ENCODE measurements around the gene THAP3.

Gene THAP3

DNA sequence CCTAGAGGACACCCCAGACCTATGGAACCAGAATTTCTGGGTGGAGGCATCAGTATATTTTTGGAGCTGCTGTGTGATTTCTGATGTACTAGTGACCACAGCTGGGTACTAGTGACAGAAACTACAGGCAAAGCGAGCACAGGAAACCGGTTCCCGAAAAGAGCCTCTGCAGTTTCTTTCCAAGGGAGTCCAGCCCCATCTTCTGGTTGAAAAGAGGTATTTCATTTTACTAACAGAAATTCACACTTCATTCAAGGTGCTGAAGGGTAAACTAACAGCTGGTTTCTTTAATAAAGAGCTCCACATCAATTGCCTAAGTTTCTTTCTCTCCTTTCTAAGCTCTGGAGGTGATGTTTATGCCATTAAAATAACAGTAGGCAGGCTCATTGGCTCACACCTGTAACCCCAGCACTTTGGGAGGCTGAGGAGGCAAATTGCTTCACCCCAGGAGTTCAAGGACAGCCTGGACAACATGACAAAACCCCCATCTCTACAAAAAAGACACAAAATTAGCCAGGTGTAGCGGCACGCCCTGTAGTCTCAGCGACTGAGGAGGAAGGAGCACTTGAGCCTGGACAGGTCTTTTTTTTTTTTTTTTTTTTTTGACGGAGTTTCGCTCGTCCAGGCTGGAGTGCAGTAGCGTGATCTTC, 22.0 kb downstream of the THAP3 start:
- H3K9me2 ChIP-seq (ENCODE audit: low read depth, low read length): no peaks in the 10 kb centered on the region
- H3K79me2 ChIP-seq (ENCODE audit: insufficient read depth, low read length): no peaks in the 10 kb centered on the region
- H3K27me3 ChIP-seq (ENCODE audit: insufficient read depth, low read length): no peaks in the 10 kb centered on the region
- H2AFZ ChIP-seq (ENCODE audit: low read length): no peak overlapping the region
- H3K27ac ChIP-seq (ENCODE audit: low read depth, low read length, poor library complexity, severe bottlenecking): no peak overlapping the region
- TF ChIP-seq EZH2 (IDR thresholded peaks at IDR 0.05; ENCODE audit: borderline replicate concordance, low read length): no peak
- TF ChIP-seq, protein P1, sequence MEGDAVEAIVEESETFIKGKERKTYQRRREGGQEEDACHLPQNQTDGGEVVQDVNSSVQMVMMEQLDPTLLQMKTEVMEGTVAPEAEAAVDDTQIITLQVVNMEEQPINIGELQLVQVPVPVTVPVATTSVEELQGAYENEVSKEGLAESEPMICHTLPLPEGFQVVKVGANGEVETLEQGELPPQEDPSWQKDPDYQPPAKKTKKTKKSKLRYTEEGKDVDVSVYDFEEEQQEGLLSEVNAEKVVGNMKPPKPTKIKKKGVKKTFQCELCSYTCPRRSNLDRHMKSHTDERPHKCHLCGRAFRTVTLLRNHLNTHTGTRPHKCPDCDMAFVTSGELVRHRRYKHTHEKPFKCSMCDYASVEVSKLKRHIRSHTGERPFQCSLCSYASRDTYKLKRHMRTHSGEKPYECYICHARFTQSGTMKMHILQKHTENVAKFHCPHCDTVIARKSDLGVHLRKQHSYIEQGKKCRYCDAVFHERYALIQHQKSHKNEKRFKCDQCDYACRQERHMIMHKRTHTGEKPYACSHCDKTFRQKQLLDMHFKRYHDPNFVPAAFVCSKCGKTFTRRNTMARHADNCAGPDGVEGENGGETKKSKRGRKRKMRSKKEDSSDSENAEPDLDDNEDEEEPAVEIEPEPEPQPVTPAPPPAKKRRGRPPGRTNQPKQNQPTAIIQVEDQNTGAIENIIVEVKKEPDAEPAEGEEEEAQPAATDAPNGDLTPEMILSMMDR (IDR thresholded peaks at IDR 0.05; ENCODE audit: low read length): peak; percentile 66
- H3K9ac ChIP-seq (ENCODE audit: low read length): no peak overlapping the region
- no peak overlapping the region for H3K4me3 ChIP-seq (ENCODE audit: low read depth, low read length, poor library complexity, severe bottlenecking)
- no peaks in the 10 kb centered on the region for H3K4me1 ChIP-seq (ENCODE audit: insufficient read depth, low read length, severe bottlenecking)
- H3K9me3 ChIP-seq (ENCODE audit: low read length): no peaks in the 10 kb centered on the region
- peaks cover 42% of the 10 kb centered on the region for H3K36me3 ChIP-seq (ENCODE audit: insufficient read depth, low read length)
- no peaks in the 10 kb centered on the region for H4K20me1 ChIP-seq (ENCODE audit: insufficient read depth, low read length)
- no peaks in the 10 kb centered on the region for H3F3A ChIP-seq (ENCODE audit: insufficient read depth, low read length)
- H3K4me2 ChIP-seq (ENCODE audit: low read length): no peak overlapping the region

DNA sequence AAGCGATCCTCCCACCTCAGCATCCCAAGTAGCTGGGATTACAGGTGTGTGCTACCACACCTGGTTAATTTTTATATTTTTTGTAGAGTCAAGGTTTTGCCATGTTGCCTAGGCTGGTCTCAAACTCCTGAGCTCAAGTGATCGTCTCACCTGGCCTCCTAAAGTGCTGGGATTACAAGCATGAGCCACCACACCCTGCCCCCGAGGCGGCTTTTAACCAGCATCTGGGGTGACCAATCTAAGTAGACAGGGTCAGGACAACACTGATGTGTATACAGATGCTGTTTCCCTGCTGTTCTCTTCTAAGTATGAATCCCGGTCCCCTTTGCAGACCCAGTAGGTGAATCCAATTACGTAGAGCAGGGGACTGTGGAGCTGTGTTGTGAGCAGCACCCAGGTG, 23.9 kb downstream of the THAP3 start:
- Histone ChIP-seq H3F3A (ENCODE audit: insufficient read depth, low read length) (no peaks in the 10 kb centered on the region), H3K4me3 (ENCODE audit: low read depth, low read length, poor library complexity, severe bottlenecking) (no peak overlapping the region), H3K27me3 (ENCODE audit: insufficient read depth, low read length) (no peaks in the 10 kb centered on the region), H3K9me3 (ENCODE audit: low read length) (no peaks in the 10 kb centered on the region), H3K4me2 (ENCODE audit: low read length) (no peak overlapping the region), H3K9ac (ENCODE audit: low read length) (no peak overlapping the region), H3K4me1 (ENCODE audit: insufficient read depth, low read length, severe bottlenecking) (no peaks in the 10 kb centered on the region), H4K20me1 (ENCODE audit: insufficient read depth, low read length) (no peaks in the 10 kb centered on the region), H3K79me2 (ENCODE audit: insufficient read depth, low read length) (no peaks in the 10 kb centered on the region), H3K9me2 (ENCODE audit: low read depth, low read length) (no peaks in the 10 kb centered on the region), H3K27ac (ENCODE audit: low read depth, low read length, poor library complexity, severe bottlenecking) (no peak overlapping the region), H2AFZ (ENCODE audit: low read length) (no peak overlapping the region), H3K36me3 (ENCODE audit: insufficient read depth, low read length) (peaks cover 55% of the 10 kb centered on the region)
- TF ChIP-seq, protein P1 (IDR thresholded peaks at IDR 0.05; ENCODE audit: low read length): no peak
- TF ChIP-seq EZH2 (IDR thresholded peaks at IDR 0.05; ENCODE audit: borderline replicate concordance, low read length): no peak

DNA sequence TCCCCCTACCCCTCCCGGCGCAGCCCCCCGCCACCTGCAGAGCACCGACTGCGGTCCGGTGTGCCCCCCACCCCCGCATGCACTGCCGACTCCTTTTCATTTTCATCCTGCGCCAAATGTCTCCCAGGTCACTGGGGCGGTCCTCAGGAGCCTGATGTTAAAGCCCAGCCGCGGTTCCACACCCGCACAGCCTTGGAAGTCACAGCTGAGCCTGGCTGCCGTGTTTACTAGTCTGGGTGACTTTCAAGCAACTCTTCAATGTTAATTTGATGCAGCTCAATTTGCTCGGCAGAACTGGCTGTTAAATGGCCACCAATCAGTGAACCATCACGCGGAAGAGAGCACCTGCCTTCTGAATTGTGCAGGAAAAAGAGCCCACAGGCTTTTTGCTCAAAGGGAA, 27.2 kb downstream of the THAP3 start:
- Histone ChIP-seq H3K4me3 (ENCODE audit: low read depth, low read length, poor library complexity, severe bottlenecking) (no peak overlapping the region), H3K79me2 (ENCODE audit: insufficient read depth, low read length) (no peaks in the 10 kb centered on the region), H3K9me2 (ENCODE audit: low read depth, low read length) (no peaks in the 10 kb centered on the region), H3K4me1 (ENCODE audit: insufficient read depth, low read length, severe bottlenecking) (no peaks in the 10 kb centered on the region), H2AFZ (ENCODE audit: low read length) (no peak overlapping the region), H3F3A (ENCODE audit: insufficient read depth, low read length) (no peaks in the 10 kb centered on the region), H3K9ac (ENCODE audit: low read length) (no peak overlapping the region), H3K27me3 (ENCODE audit: insufficient read depth, low read length) (no peaks in the 10 kb centered on the region), H3K27ac (ENCODE audit: low read depth, low read length, poor library complexity, severe bottlenecking) (no peak overlapping the region), H3K36me3 (ENCODE audit: insufficient read depth, low read length) (peaks cover 44% of the 10 kb centered on the region), H4K20me1 (ENCODE audit: insufficient read depth, low read length) (no peaks in the 10 kb centered on the region), H3K9me3 (ENCODE audit: low read length) (no peaks in the 10 kb centered on the region), H3K4me2 (ENCODE audit: low read length) (no peak overlapping the region)
- TF ChIP-seq, protein P1 (IDR thresholded peaks at IDR 0.05; ENCODE audit: low read length): no peak
- TF ChIP-seq EZH2 (IDR thresholded peaks at IDR 0.05; ENCODE audit: borderline replicate concordance, low read length): no peak
